AG20443 (cell line): ENCODE results near the gene XCR1.
A peak's percentile ranks its signal among the peaks of the same experiment; 100 is the strongest.
"Not testable (repeated sequence)": the region's sequence is repeated elsewhere in the genome, so short reads cannot be mapped to it uniquely, and the experiment has no call there.

Source experiments
- DNase-seq: peaks from one replicate; pipeline ENCODE4 v3.0.0; 2012; ENCODE audit warnings: low spot score, mixed read lengths

XCR1 gene

GRCh38 chr3:46038916-46039315 lies 11.6 kb upstream of the XCR1 start:
- DNase-seq = no peak

GRCh38 chr3:46038071-46038470 lies 10.8 kb upstream of the XCR1 start:
- not testable (repeated sequence) for DNase-seq

GRCh38 chr3:46036191-46036590 lies 8.9 kb upstream of the XCR1 start:
- no peak for DNase-seq

- DNase-seq = no peak
Observed at GRCh38 chr3:46031747-46032146, 4.5 kb upstream of the XCR1 start.

GRCh38 chr3:46031269-46031668 lies 4.0 kb upstream of the XCR1 start:
- no peak for DNase-seq

- no peak for DNase-seq
Observed at GRCh38 chr3:46030626-46031025, 3.3 kb upstream of the XCR1 start.

- DNase-seq = no peak
Observed at GRCh38 chr3:46029953-46030543, 2.8 kb upstream of the XCR1 start.

GRCh38 chr3:46027736-46028397 lies 584 bp upstream of the XCR1 start:
- no peak for DNase-seq

GRCh38 chr3:46025139-46025538 lies 2.1 kb downstream of the XCR1 start:
- DNase-seq = no peak

- no peak for DNase-seq
Observed at GRCh38 chr3:46024131-46024530, 3.2 kb downstream of the XCR1 start.

- no peak for DNase-seq
Observed at GRCh38 chr3:46022909-46023785, 4.1 kb downstream of the XCR1 start.

- no peak for DNase-seq
Observed at GRCh38 chr3:46021516-46021915, 5.8 kb downstream of the XCR1 start.

- DNase-seq = no peak
Observed at GRCh38 chr3:46020766-46021510, 6.3 kb downstream of the XCR1 start.

GRCh38 chr3:46019707-46020106 lies 7.6 kb downstream of the XCR1 start:
- peak; percentile 39 for DNase-seq

- DNase-seq = peak; percentile 66
Observed at GRCh38 chr3:46017720-46018119, 9.6 kb downstream of the XCR1 start.

- no peak for DNase-seq
Observed at GRCh38 chr3:46013316-46014094, 13.8 kb downstream of the XCR1 start.

GRCh38 chr3:46012246-46012645 lies 15.0 kb downstream of the XCR1 start:
- no peak for DNase-seq

- no peak for DNase-seq
Observed at GRCh38 chr3:46010519-46011113, 16.7 kb downstream of the XCR1 start.

- DNase-seq = no peak
Observed at GRCh38 chr3:46008058-46008457, 19.2 kb downstream of the XCR1 start.

GRCh38 chr3:46007280-46007679 lies 20.0 kb downstream of the XCR1 start:
- DNase-seq = no peak
